HepG2 (cell line): ENCODE results near the gene RTN3. TPM values are rescaled to one million over a fixed set of nuclear protein-coding genes. Genes with fewer than 3 reads are reported as not detected.

Source experiments
- ATAC-seq: fragments of 200-7000 bp; cut with Tn5 transposase; 3 replicates; pipeline ENCODE4 v1.9.1; 2020; ENCODE audit warnings: mild to moderate bottlenecking, moderate library complexity
- BruUV-seq: library from RNA; stranded (reverse); fragments of 400-500 nt; replicated peaks from 2 replicates; lab custom pipeline; 2021; lab: Mats Ljungman, UMichigan
- CTCF ChIA-PET: fragments of 300-600 bp; formaldehyde crosslinking; extraction: SDS; loops from one replicate; lab custom pipeline; 2021; ENCODE audit warnings: low total read pairs, inconsistent platforms, low intra/inter-chr PET ratio; lab: Yijun Ruan, JAX
- POLR2A ChIA-PET: fragments of 350-600 bp; sonication (Branson Sonifier 250); formaldehyde crosslinking; loops from one replicate; lab custom pipeline; 2020; ENCODE audit warnings: antibody characterized with exemption, inconsistent platforms; lab: Yijun Ruan, JAX
- DNase-seq: peaks from one replicate; pipeline ENCODE4 v3.0.0-alpha.2; 2015; ENCODE audit warnings: low spot score
- FAIRE-seq: peaks from 3 replicates; lab custom pipeline; 2011; peaks lifted over from hg19 to GRCh38; lab: Jason Lieb, UNC
- H2AFZ ChIP-seq: one replicate; pipeline ENCODE4 v1.6.1; 2011; ENCODE audit warnings: low read length, inconsistent platforms
- H3K27ac ChIP-seq: fragments of 300-600 bp; 3 replicates; pipeline ENCODE4 v1.8.0; 2011; ENCODE audit warnings: mixed run types, mild to moderate bottlenecking, mixed read lengths, low read length, inconsistent platforms; ENCODE audit not compliant: insufficient read depth; ENCODE audit errors: extremely low read length
- H3K27me3 ChIP-seq, 2 experiments: fragments of 200-600 bp in 1 of 2; 2 replicates in 1 of 2; 3 replicates in 1 of 2; pipeline versions ENCODE4 v1.6.0 to v1.8.0; 2011; ENCODE audit warnings: low read length in 2 of 2, mild to moderate bottlenecking in 2 of 2, moderate library complexity in 2 of 2, inconsistent platforms in 1 of 2; ENCODE audit not compliant: insufficient read depth in 2 of 2, control insufficient read depth in 1 of 2
- H3K36me3 ChIP-seq, 2 experiments: fragments of 200-600 bp in 1 of 2; replicated peaks in 1 of 2; 2 replicates in 1 of 2; 3 replicates in 1 of 2; pipeline versions ENCODE4 v1.5.1 to v1.8.0; 2011; ENCODE audit warnings: low read length in 2 of 2, inconsistent platforms in 1 of 2; ENCODE audit not compliant: insufficient read depth in 2 of 2, control insufficient read depth in 1 of 2
- H3K4me1 ChIP-seq: 2 replicates; pipeline ENCODE4 v1.5.1; 2012; ENCODE audit warnings: low read length, inconsistent platforms; ENCODE audit not compliant: insufficient read depth
- H3K4me2 ChIP-seq: 2 replicates; pipeline ENCODE4 v1.6.0; 2011; ENCODE audit warnings: low read depth, low read length, inconsistent platforms
- H3K4me3 ChIP-seq, 3 experiments: fragments of 200-600 bp in 1 of 3; sonication (generic), shearing (Covaris generic) in 1 of 3; replicated peaks in 1 of 3; 2 replicates each; pipeline ENCODE4 v1.5.1; 2011 to 2016; ENCODE audit warnings: low read length in 3 of 3, inconsistent platforms in 2 of 3, low read depth in 2 of 3, mild to moderate bottlenecking in 2 of 3, control low read depth in 1 of 3, mixed read lengths in 1 of 3; ENCODE audit not compliant: insufficient read depth in 1 of 3
- H3K79me2 ChIP-seq: one replicate; pipeline ENCODE4 v1.6.1; 2011; ENCODE audit warnings: low read length, inconsistent platforms; ENCODE audit not compliant: insufficient read depth
- H3K9ac ChIP-seq: 2 replicates; pipeline ENCODE4 v1.6.0; 2011; ENCODE audit warnings: mild to moderate bottlenecking, low read depth, low read length, inconsistent platforms; ENCODE audit not compliant: insufficient read depth
- H3K9me3 ChIP-seq: 2 replicates; pipeline ENCODE4 v1.5.1; 2012; ENCODE audit warnings: mild to moderate bottlenecking, low read length
- H4K20me1 ChIP-seq: 2 replicates; pipeline ENCODE4 v1.6.0; 2011; ENCODE audit warnings: inconsistent platforms, mild to moderate bottlenecking, low read length, moderate library complexity; ENCODE audit not compliant: insufficient read depth
- E2F1 ChIP-seq: sonication (generic); formaldehyde crosslinking; IDR thresholded peaks from 2 replicates; pipeline ENCODE4 v1.5.0; 2020; ENCODE audit warnings: missing genetic modification reagents
- IRF1 ChIP-seq: sonication (generic); formaldehyde crosslinking; IDR thresholded peaks from 2 replicates; pipeline ENCODE4 v1.4.0; 2020; ENCODE audit warnings: low read depth, mild to moderate bottlenecking, missing genetic modification reagents
- JUNB ChIP-seq: sonication (generic); formaldehyde crosslinking; IDR thresholded peaks from 2 replicates; pipeline ENCODE4 v1.8.0; 2022; ENCODE audit warnings: missing genetic modification reagents, mild to moderate bottlenecking, borderline replicate concordance
- LBX2 ChIP-seq: sonication (generic); formaldehyde crosslinking; IDR thresholded peaks from 2 replicates; pipeline ENCODE4 v1.5.0; 2020; ENCODE audit warnings: missing genetic modification reagents, mild to moderate bottlenecking, borderline replicate concordance
- MATR3 ChIP-seq: sonication (generic); formaldehyde crosslinking; IDR thresholded peaks from 2 replicates; pipeline ENCODE4 v1.4.0; 2020; ENCODE audit warnings: missing genetic modification reagents
- NCOR1 ChIP-seq: fragments of 200-600 bp; sonication (generic); IDR thresholded peaks from 2 replicates; pipeline ENCODE4 v1.7.0; 2017; ENCODE audit warnings: antibody characterized with exemption, low read length, borderline replicate concordance
- NFIC ChIP-seq: IDR thresholded peaks from 2 replicates; pipeline ENCODE4 v1.6.1; 2012; ENCODE audit warnings: mild to moderate bottlenecking, low read length, inconsistent platforms
- PHF21A ChIP-seq: sonication (generic); formaldehyde crosslinking; IDR thresholded peaks from 2 replicates; pipeline ENCODE4 v1.5.0; 2020; ENCODE audit warnings: mild to moderate bottlenecking, missing genetic modification reagents
- SALL2 ChIP-seq: sonication (generic); formaldehyde crosslinking; IDR thresholded peaks from 2 replicates; pipeline ENCODE4 v1.8.1; 2023; ENCODE audit warnings: mild to moderate bottlenecking, missing genetic modification reagents, inconsistent platforms
- ZNF24 ChIP-seq: fragments of 450-650 bp; IDR thresholded peaks from 2 replicates; pipeline ENCODE4 v1.6.1; 2017; ENCODE audit warnings: antibody characterized with exemption, mild to moderate bottlenecking
- ZNF260 ChIP-seq: sonication (generic); formaldehyde crosslinking; IDR thresholded peaks from 2 replicates; pipeline ENCODE4 v1.4.0; 2020; ENCODE audit warnings: missing genetic modification reagents, low read depth, mild to moderate bottlenecking, borderline replicate concordance
- ZNF781 ChIP-seq: sonication (generic); formaldehyde crosslinking; IDR thresholded peaks from 2 replicates; pipeline ENCODE4 v1.5.1; 2020; ENCODE audit warnings: borderline replicate concordance, mild to moderate bottlenecking, missing genetic modification reagents; ENCODE audit errors: not compliant biosample characterization
- WGBS: methylation state at CpG from one replicate; pipeline ENCODE4 v1.1.6; 2017; ENCODE audit warnings: low lambda C conversion rate; 5-methylcytosine and 5-hydroxymethylcytosine counted together
- in situ Hi-C: cut with HindIII; loops from 2 replicates; pipeline ENCODE4 v1.10.0; 2017; ENCODE audit warnings: low pct_unique_long_range_greater_than_20kb; ENCODE audit not compliant: extremely low pct_ligation_motif_present
- intact Hi-C: fragments of 100-400 bp; cut with micrococcal nuclease; formaldehyde crosslinking; loops from one replicate; pipeline ENCODE4 v1.10.0; 2022; ENCODE audit not compliant: unreplicated experiment
- polyA plus RNA-seq, 8 experiments: library from polyadenylated mRNA; depleted of rRNA in 3 of 8; stranded (reverse) in 7 of 8; unstranded in 1 of 8; fragments of >200 nt; fragmentation: Illumina TruSeq in 4 of 8; extraction: Trizol in 4 of 8; gene quantifications; 2 replicates each; pipeline versions ENCODE4 v1.2.1 to v1.2.3, GENCODE V29; 2011 to 2016; ENCODE audit warnings: low read depth in 4 of 8, missing spikeins in 1 of 8, mixed read lengths in 1 of 8; ENCODE audit not compliant: insufficient read depth in 1 of 8
- total RNA-seq, 5 experiments: library from RNA; depleted of rRNA; stranded (reverse); fragments of >200 nt; fragmentation: Illumina TruSeq; extraction: Trizol; gene quantifications; 2 replicates each; pipeline ENCODE4 v1.2.3, GENCODE V29; 2016; ENCODE audit warnings: low read depth in 1 of 5

The RTN3 gene
- total and polyA plus RNA-seq, 2 of the 13 experiments (the other 11 are each of a cell fraction or from before 2014, with no cell fraction given) = 32.2 to 41.1 TPM

- DNase-seq = no peak
Observed at GRCh38 chr11:63705526-63705925, 24.2 kb downstream of the RTN3 start.

GRCh38 chr11:63708764-63709163, 27.5 kb downstream of the RTN3 start:
- ATAC-seq = no peak
- TF ChIP-seq NCOR1 (no peak), MATR3 (CRISPR knock-in tag) (no peak), SALL2 (no peak), ZNF781 (CRISPR knock-in tag) (no peak), IRF1 (CRISPR knock-in tag) (no peak), ZNF260 (CRISPR knock-in tag) (no peak), ZNF24 (no peak)
- BruUV-seq = no TSS peak
- Histone ChIP-seq H2AFZ (no peak overlapping the region), H3K36me3 (no peaks in the 10 kb centered on the region), H3K9ac (no peak overlapping the region), H3K9me3 (no peaks in the 10 kb centered on the region), H3K27me3 (no peaks in the 10 kb centered on the region), H3K4me2 (no peak overlapping the region), H3K79me2 (peaks cover 3% of the 10 kb centered on the region), H3K27ac (no peak overlapping the region), H3K4me3 (no peak overlapping the region), H4K20me1 (no peaks in the 10 kb centered on the region), H3K4me1 (no peaks in the 10 kb centered on the region)
- CTCF ChIA-PET = no interaction called here
- DNase-seq = no peak
- in situ Hi-C loops (no loop called here), intact Hi-C loops (no loop called here)
- POLR2A ChIA-PET = no interaction called here
- WGBS = 90% methylated on average over 1 of the region's 1 CpG
- FAIRE-seq = no peak

More at GRCh38 chr11:63705526-63705925, 24.2 kb downstream of the RTN3 start:
- Histone ChIP-seq H3K4me1 (no peaks in the 10 kb centered on the region), H2AFZ (no peak overlapping the region), H3K4me3 (no peak overlapping the region), H3K79me2 (no peaks in the 10 kb centered on the region), H3K9me3 (no peaks in the 10 kb centered on the region), H3K27ac (no peak overlapping the region), H3K4me2 (no peak overlapping the region), H3K9ac (no peak overlapping the region), H4K20me1 (no peaks in the 10 kb centered on the region), H3K27me3 (no peaks in the 10 kb centered on the region)
- intact Hi-C loops = no loop called here
- CTCF ChIA-PET = no interaction called here
- no peak for TF ChIP-seq E2F1 (CRISPR knock-in tag)
- TF ChIP-seq NFIC = no peak
- no peak for TF ChIP-seq PHF21A (CRISPR knock-in tag)
- no peak for TF ChIP-seq LBX2 (CRISPR knock-in tag)
- no peak for TF ChIP-seq JUNB
- TF ChIP-seq, all 625 proteins: peak for 0
- no peak for FAIRE-seq
- ATAC-seq = no peak
- 99% methylated on average over 2 of the region's 2 CpGs for WGBS
- BruUV-seq = no TSS peak
- POLR2A ChIA-PET = no interaction called here
- in situ Hi-C loops = no loop called here
- no peaks in the 10 kb centered on the region for H3K36me3 ChIP-seq
